ENCODE data around the gene CDC16.

GRCh38 chr13:114225610-114226009 is 9.1 kb upstream of the CDC16 start:
- TF ChIP-seq CTCF (IDR thresholded peaks at IDR 0.05) (no peak), POLR2A (IDR thresholded peaks at IDR 0.05) (no peak), EP300 (IDR thresholded peaks at IDR 0.05) (no peak), POLR2AphosphoS5 (IDR thresholded peaks at IDR 0.05) (no peak)

Data from sigmoid colon (tissue), 4 donors.